ENCODE results near the gene NT5DC4.

Gene NT5DC4

DNA sequence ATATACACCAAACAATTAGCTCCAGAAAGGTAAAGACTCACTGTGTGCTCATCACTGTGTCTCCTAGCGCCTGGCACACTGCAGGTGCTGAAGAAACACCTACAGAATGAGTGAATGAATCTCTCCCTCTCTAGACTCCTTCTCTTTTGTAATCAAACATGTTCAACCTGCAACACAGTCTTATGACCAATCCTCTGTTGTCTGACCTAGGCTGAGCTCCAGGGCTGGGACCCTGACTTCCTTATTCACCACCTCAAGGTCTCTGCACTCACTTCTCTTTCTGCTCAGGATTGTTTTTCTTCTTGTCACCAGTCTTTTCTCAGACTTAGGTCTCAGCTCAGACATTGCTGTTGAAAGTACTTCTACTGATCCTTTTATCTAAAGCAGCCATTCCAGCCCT lies 33.7 kb downstream of the NT5DC4 start:
- DNase-seq (ENCODE audit: low spot score) = no peak

DNA sequence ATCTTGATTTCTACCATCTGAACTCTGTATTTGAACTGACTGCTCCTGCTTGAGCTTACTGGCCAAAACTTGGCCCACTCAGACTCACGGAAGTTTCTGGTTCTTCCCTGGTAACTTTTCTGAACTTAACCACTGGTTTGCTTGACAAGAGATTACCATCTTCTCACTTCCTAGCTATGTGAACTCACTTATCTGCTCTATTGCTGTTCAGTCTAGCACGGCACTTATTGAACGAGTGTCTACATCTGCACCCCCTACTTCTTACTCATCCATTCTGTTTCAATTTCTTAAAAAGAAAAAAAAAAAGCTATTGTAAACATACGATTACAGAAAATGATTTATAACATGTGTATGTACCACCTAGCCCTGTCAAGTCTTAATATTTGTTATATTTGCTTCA lies 34.6 kb downstream of the NT5DC4 start:
- DNase-seq (ENCODE audit: low spot score) = no peak

DNA sequence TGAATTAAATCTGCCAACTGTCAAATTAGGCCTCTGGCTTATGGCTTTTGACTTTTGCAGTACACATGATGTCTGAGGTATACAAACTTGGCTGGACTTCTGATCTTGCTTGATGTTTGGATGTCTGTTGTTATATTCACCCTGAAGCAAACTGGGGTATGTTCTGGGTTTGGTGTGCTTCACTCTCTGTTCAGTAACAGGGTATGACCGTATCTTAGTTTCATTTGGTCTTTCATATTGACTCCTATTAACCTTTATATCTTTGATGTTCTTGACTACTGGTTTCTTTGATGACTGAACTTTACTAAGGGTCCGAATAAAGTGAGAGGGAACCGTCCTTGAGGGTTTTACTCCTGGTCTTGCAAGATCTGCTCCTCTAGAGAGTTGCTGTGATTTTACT lies 35.4 kb downstream of the NT5DC4 start:
- no peak for DNase-seq (ENCODE audit: low spot score)

DNA sequence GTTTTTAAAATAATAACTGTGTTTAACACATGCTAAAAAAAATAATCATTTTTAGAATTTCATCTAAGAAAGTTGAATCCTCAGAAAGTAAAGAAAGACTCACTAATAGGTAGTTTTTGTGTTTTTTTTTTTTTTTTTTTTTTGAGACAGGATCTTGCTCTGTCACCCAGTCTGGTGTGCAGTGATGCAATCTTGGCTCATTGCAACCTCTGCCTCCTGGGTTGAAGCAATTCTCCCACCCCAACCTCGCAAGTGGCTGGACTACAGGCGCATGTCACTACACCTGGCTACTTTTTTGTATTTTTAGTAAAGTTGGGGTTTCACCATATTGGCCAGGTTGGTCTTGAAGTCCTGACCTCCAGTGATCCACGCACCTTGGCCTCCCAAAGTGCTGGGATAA lies 36.4 kb downstream of the NT5DC4 start:
- DNase-seq (ENCODE audit: low spot score) = no peak

DNA sequence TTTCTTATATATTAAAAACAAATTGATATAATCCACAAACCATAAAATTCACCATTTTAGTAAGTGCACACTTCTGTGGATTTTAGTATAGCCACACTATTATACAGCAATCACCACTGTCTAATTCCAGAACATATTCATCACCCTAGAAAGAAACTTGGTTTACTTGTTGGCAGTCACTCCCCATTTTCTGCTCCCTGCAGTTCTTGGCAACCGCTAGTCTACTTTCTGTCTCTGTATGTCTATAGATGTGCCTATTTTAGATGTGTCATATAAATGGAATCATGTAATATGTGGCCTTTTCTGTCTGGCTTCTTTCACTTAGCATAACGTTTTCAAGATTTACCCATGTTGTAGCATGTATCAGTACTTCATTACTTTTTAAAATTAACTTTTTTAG lies 37.9 kb downstream of the NT5DC4 start:
- no peak for DNase-seq (ENCODE audit: low spot score)

DNA sequence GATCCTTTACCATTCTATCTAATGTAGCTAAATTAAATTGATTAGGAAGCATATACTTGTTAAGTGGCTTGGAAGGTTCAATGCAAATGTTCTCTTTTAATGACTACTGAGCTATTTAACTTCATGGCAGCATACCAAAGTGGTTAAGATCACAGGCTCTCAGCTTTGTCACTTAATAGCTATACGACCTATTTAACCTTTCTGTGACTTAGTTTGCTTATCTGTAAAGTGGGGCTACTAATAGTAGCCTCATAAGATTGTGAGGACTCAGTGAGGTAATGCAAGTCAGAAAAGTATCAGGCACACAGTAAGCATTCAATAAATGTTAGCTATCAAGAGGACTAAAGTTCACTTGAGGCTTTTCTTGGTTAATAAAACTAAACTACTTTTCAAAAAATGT lies 39.3 kb downstream of the NT5DC4 start:
- DNase-seq (ENCODE audit: low spot score) = no peak

DNA sequence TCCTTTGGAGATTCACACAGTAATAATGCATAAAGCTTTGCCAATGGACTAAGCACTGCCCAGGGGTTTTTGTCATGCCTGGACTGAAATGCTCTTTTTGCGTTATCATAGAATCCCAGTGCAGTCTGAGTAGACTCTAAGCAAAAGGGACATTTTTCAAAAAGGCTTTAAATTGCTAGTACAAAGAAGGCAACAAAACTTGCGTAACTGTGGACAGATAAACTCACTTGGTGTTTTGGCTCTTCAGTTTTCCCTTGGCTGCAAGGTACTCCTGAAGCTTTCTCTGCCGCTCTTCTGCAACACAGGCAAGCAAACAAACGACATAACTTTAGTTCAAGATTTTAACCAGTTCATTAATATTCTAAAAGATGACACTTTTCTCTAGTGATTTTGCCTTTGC lies 41.5 kb downstream of the NT5DC4 start:
- DNase-seq (ENCODE audit: low spot score) = no peak

DNA sequence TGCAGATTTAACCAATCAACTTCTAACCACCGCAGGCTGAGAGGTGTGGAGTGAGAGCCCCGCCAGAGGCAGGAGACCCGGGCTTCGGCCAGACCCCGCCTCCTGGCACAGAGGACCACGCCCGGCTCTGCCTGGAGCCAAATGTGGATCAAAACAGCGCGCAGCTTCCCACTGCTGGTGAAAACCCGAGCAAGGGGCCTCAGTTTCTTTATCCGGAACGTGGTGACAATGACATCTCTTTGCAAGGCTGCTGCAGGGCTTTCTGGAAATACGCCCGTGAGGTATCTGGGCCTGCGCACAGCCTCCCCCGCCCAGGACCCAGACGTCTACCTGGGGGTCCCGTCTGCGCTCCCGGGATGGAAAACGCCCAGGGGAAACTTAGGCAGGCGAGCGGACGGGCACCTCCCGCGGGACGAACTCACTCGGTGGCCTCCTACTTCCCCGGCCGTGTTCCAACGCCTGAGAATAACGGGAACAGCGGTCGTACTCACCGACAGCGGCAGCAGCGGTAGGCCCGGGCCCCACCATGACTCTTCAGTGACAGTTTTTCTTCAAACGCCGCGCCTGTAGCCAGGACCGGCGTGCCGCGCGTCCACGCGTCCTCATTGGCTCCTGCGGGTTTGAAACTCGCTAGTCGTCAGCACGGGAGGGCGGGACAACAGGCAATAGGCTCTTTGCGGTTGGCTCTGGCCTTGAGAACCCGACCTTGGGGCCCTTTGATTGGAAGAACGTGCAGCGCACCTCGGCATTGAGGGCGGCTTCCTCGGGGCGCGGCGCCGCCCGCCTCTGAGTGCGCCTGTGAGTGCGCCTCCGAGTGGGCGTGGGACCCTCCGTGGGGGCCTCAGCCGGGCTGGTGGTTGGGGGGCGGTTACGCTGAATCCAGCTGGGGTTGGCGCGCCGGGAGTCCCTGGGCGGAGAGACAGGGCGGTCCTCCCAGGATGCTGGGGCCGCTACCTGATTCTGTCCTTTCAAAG lies 43.5 kb downstream of the NT5DC4 start, which contains the start of gene CKAP2L:
Gene CKAP2L (minus strand): TSS at position 539 of the 974 bp plus-strand sequence. CDS start 11 bp downstream, at position 528.
- peak; percentile 96 for DNase-seq (ENCODE audit: low spot score)

DNA sequence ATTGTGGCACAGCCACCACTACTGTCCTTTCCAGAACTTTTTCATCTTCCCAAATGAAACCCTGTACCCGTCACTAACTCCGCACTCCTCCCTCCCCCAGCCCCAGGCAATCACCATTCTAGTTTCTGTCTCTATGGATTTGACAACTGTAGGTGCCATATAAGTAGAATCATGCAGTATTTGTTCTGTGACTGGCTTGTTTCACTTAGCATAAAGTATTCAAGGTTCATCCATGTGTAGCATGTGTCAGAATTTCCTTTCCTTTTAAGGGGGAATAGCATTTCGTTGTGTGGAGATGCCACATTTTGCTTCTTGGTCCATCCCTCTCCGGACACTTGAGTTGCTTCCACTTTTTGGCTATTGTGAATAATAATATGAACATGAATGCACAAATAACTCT lies 44.4 kb downstream of the NT5DC4 start:
- DNase-seq (ENCODE audit: low spot score) = no peak

DNA sequence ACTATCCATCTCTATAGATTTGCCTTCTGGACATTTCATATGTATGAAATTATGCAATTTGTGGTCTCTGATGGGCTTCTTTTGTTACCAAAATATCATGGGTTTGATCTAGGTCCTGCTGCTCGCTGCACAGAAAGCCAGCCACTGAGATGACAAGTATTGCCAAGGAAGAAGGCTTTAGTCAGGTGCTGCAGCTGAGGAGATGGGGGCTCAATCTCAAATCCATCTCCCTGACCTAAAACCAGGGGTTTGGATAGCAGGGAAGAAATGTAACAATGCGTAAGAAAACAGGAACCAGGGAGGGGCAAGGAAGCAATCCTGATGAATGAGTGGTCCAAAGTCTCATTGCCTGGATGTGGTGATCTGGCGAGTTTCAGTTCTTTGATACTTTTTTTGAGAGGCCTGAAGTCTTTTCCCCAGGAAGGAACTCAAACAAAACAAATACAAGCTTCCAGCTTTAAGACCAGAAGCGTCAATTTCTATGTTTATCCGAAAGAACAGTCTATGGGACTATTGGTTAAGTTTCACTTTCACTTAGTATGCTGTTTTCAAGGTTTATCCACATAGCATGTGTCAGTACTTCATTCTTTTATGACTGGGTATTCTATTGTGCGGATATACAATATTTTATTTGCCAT lies 47.0 kb downstream of the NT5DC4 start:
- DNase-seq (ENCODE audit: low spot score) = no peak

DNA sequence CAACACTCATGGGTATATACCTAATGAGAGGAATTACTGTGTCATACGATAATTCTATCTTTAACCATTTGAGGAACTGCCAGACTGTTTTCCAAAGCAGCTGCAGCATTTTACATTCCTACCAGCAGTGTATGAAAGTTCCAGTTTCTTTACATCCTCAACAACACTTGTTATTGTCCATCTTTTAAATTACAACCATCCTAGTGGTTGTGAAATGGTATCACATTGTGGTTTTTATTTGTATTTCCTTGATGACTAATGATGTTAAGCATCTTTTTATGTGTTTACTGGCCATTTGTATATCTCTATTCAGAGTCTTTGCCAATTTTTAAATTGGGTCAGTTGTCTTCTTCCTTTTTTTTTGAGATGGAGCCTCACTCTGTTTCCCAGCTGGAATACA lies 47.6 kb downstream of the NT5DC4 start:
- no peak for DNase-seq (ENCODE audit: low spot score)

DNA sequence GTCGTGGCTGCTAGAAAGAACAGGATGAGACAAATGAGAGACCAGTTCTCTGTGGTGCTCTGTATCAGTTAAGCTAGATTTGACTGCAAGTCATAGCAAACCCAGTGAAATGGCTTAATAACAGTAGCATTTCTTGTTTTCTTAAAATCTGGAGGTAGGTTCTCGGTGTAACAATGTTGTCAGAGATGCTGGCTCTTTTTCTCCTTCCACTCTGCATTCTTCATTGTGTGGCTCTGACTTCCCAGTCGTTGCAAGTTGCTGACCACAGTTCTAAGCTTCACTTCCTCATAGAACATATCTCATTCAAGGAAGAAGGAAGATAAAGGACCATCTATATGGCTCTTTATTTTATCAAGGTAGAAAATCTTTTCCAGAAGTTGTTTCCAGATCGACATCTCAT lies 51.5 kb downstream of the NT5DC4 start:
- DNase-seq (ENCODE audit: low spot score) = no peak

DNA sequence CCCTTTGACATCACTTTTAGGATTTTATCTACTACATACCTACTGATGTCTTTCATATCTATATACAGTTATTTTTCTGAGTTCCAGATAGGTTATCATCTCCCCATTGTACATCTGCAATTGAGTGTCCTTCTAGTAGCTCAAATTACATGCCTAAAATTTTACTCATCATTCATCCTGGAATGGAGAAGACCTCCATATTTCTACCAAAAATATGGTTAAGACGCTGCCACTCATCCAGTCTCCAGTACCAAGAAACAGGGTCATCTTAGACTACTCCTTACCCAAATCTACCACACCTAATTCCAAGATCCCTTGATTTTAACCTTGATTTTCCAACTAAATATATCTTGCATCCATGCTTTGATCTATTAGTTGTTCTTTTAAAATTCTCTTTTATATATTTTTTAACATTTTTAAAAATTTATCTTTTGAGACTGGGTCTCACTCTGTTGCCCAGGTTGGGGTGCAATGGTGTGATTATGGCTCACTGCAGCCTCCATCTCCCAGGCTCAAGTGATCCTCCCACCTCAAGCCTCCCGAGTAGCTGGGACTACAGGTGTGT lies 52.2 kb downstream of the NT5DC4 start:
- DNase-seq (ENCODE audit: low spot score) = no peak

DNA sequence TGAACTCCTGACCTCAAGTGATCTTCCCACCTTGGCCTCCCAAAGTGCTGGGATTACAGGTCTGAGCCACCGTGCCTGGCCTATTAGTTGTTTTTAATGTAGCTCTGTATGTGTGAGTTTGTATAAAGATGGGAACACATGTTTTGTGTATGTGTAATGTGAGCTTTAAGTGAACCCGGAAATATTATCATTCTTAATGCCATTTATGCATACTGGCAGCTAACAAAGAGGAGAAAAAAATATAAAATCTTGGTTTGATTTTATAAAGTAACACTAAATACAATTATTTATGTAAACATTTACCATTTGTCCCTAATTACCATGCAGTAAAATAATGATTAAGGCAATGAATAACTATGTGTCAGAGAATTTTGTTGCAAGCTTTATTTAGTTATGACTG lies 52.7 kb downstream of the NT5DC4 start:
- no peak for DNase-seq (ENCODE audit: low spot score)

DNA sequence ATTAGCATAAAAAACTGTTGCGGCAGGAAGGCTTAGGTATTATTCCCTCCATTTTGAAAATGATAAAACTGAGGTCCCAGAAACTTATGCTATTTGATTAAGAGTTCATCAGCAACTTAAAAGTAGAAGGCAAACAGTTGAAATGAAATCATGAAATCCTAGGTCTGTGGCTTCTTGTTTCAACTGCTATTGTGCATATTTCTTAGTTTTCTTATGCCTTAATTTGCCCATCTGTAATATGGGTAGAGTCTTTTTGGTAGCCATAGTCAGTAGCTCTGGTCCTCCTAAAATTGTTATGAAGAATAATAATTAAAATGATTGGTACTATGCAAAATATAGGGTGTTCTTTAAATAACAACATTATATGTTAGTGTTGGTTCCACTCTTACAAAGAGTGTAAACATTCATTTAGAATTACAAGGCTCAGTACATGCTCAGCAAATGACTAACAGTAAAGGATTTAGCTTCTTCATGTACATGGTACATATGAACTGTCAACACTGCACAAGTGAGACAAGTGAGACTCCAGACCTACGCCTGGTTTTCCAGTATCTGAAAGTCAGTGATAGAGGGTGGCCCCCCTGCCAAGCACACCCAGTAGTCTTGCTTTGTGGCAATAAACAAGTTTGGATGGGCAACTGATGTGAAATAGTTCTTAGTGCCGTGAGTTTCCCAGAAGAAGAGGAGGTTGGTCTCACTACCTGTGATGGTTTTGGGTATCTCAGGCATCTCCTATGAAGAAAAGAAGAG lies 53.9 kb downstream of the NT5DC4 start:
- DNase-seq (ENCODE audit: low spot score) = no peak

DNA sequence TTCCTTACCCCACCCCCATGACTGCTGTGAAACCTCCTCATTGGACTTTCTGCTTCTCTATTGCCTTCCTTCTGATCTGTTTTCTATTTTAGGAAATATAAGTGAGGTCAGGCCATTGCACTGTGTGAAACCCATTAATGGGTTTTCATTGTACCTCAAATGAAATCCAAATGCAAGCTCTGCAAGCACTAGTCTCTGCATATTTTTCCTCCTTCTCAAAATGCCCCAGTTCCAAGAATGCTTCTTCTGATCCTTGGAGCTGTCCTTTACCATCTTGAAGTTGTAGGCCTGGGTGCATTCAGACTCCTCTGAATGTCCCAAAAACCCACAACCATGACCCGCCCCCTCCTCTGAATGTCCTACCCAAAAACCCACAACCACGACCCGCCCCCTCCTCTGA lies 55.3 kb downstream of the NT5DC4 start:
- no peak for DNase-seq (ENCODE audit: low spot score)

DNA sequence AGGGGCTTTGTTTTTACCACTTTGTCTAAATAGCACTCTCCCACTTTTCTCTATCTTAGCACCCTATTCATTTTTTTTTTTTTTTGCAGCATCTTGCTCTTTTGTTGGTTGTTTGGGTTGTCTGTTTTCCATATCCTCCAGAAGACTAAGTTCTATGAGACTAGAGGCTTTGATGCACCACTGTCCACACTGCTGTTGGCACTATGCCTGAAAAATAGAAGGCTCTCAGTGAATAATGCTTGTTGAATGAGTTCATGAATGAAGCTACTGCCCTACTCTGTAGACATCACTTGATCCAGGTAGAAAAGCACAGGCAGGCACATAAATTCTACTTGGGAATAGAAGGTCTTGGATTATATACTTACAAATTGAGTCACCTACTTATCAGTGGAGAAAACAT lies 56.2 kb downstream of the NT5DC4 start:
- no peak for DNase-seq (ENCODE audit: low spot score)

DNA sequence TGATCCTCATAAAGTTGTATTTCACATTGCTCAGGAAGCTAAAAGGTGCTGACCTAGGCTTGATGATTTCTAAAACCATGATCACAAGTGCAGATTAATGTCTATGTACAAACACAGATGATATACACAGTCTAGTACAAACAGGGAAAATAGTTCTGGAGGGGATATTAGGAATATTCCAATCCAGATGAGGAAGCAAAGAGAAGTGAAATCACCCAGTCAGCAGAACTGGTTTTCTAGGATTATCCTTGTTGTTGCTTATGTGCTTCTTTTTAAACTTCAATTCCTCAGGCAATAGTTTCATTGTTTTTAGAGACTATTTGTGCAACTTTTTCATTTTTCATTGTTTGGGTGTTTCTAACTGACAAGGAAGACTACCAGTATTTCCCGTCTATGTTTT lies 58.8 kb downstream of the NT5DC4 start:
- DNase-seq (ENCODE audit: low spot score) = no peak

DNA sequence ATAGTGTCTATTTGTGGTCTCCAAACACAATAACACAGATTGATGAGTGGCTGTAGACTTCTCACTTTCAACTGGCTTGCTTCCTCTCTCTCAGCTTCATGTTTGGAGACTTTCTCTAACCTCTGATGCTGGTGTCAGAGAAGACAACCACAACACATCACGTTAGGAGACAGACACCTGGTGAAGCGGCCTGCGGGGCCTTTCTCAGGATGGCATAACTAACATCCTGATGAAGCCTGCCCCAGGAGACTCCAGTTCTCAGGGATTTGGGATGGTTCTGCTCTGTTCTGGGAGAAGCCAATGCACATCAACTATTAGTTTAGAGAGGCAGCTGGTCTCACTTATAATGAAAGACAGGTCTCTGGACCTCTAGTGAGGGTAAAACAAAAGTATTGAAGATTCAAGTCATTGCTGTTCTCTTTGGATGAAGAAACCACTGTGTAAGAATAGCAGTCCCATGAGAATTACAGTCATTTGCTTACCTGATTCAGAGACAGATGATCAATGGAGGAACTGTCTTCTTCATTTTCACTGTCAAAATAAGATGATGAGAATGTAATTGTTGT lies 61.5 kb downstream of the NT5DC4 start:
- no peak for DNase-seq (ENCODE audit: low spot score)

DNA sequence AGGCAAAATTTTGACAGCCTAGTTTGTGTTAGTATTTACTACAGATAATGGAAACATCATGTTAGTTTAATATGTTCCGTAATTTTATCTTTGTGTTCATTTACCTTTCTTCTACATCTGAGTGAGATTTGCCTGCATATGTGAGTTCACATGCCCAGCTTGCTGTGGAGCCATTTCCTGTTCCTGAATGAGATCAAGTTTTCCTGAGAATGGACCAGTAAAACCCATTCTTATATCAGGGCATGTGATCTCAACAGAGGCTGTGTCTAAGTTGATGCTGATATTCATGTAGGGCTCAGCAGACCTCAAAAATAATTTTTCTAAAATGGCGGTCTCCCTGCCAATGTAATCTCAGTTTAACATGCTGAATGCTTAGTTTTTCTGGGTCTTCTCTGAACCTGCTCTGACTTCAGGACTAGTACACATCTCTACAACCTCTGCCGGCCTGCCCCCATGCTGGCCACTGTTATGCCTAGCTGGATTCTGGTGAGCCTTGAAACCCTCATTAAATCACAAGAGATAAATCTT lies 62.4 kb downstream of the NT5DC4 start:
- DNase-seq (ENCODE audit: low spot score) = no peak
